ENCODE results near the gene DEFB112. TPM values are rescaled to one million over a fixed set of nuclear protein-coding genes. Genes with fewer than 3 reads are reported as not detected.

DEFB112 gene
- total and polyA plus RNA-seq, 2 donors from 2014 or later = not detected

- no peak within 1 kb of the TSS for H3K4me3 ChIP-seq (ENCODE audit: low read length in 3 of 3)
- TF ChIP-seq CTCF (IDR thresholded peaks at IDR 0.05; ENCODE audit: borderline replicate concordance, extremely low read depth, insufficient read depth) = no peak
- H3K9me3 ChIP-seq (ENCODE audit: control insufficient read depth in 2 of 3, insufficient read depth in 1 of 3, low read length in 3 of 3) = no peaks in the 10 kb centered on the region
- H3K9ac ChIP-seq (ENCODE audit: low read length in 3 of 3) = no peak within 1 kb of the TSS
- no peaks in the 10 kb centered on the region for H3K27me3 ChIP-seq (ENCODE audit: control insufficient read depth, insufficient read depth, low read length)
- no peaks in the 10 kb centered on the region for H3K36me3 ChIP-seq (ENCODE audit: control insufficient read depth in 2 of 3, insufficient read depth in 3 of 3, low read length in 3 of 3)
- intact Hi-C loops (cut with DNase I) = no loop called here
- no peak for FAIRE-seq
- H3K27ac ChIP-seq (ENCODE audit: low read depth in 2 of 2, low read length in 2 of 2) = no peak within 1 kb of the TSS
- no peaks in the 10 kb centered on the region for H3K4me1 ChIP-seq (ENCODE audit: control insufficient read depth in 2 of 3, insufficient read depth in 2 of 3, low read depth in 1 of 3, low read length in 3 of 3)
- DNase-seq = no peak
Observed at GRCh38 chr6:50021894-50022293, 27.8 kb downstream of the DEFB112 start, which contains the start of gene DEFB110. TSS of gene DEFB110 (minus strand) at chr6:50021994. CDS start at chr6:50021935, 59 bp downstream.

- intact Hi-C loops (cut with DNase I) = no loop called here
- FAIRE-seq = no peak
Observed at GRCh38 chr6:50007819-50008218, 41.9 kb downstream of the DEFB112 start.

GRCh38 chr6:50003139-50003538 is 46.6 kb downstream of the DEFB112 start:
- Histone ChIP-seq H3K27me3 (ENCODE audit: control insufficient read depth, insufficient read depth, low read length) (no peaks in the 10 kb centered on the region), H3K9ac (ENCODE audit: low read length in 3 of 3) (no peak overlapping the region), H3K4me1 (ENCODE audit: control insufficient read depth in 2 of 3, insufficient read depth in 2 of 3, low read depth in 1 of 3, low read length in 3 of 3) (no peaks in the 10 kb centered on the region), H3K4me3 (ENCODE audit: low read length in 3 of 3) (no peak overlapping the region), H3K9me3 (ENCODE audit: control insufficient read depth in 2 of 3, insufficient read depth in 1 of 3, low read length in 3 of 3) (no peaks in the 10 kb centered on the region), H3K27ac (ENCODE audit: low read depth in 2 of 2, low read length in 2 of 2) (no peak overlapping the region), H3K36me3 (ENCODE audit: control insufficient read depth in 2 of 3, insufficient read depth in 3 of 3, low read length in 3 of 3) (no peaks in the 10 kb centered on the region)
- no peak for FAIRE-seq
- intact Hi-C loops (cut with DNase I) = no loop called here
- DNase-seq = no peak
- TF ChIP-seq CTCF (IDR thresholded peaks at IDR 0.05; ENCODE audit: borderline replicate concordance, extremely low read depth, insufficient read depth) = no peak

More at GRCh38 chr6:50007819-50008218, 41.9 kb downstream of the DEFB112 start:
- no peak for DNase-seq
- Histone ChIP-seq H3K27ac (ENCODE audit: low read depth in 2 of 2, low read length in 2 of 2) (no peak overlapping the region), H3K27me3 (ENCODE audit: control insufficient read depth, insufficient read depth, low read length) (no peaks in the 10 kb centered on the region), H3K4me1 (ENCODE audit: control insufficient read depth in 2 of 3, insufficient read depth in 2 of 3, low read depth in 1 of 3, low read length in 3 of 3) (no peaks in the 10 kb centered on the region), H3K4me3 (ENCODE audit: low read length in 3 of 3) (no peak overlapping the region), H3K9me3 (ENCODE audit: control insufficient read depth in 2 of 3, insufficient read depth in 1 of 3, low read length in 3 of 3) (no peaks in the 10 kb centered on the region), H3K36me3 (ENCODE audit: control insufficient read depth in 2 of 3, insufficient read depth in 3 of 3, low read length in 3 of 3) (no peaks in the 10 kb centered on the region), H3K9ac (ENCODE audit: low read length in 3 of 3) (no peak overlapping the region)
- TF ChIP-seq CTCF (IDR thresholded peaks at IDR 0.05; ENCODE audit: borderline replicate concordance, extremely low read depth, insufficient read depth) = no peak

- H3K9me3 ChIP-seq (ENCODE audit: control insufficient read depth in 2 of 3, insufficient read depth in 1 of 3, low read length in 3 of 3) = no peaks in the 10 kb centered on the region
- no peaks in the 10 kb centered on the region for H3K27me3 ChIP-seq (ENCODE audit: control insufficient read depth, insufficient read depth, low read length)
- FAIRE-seq (no peak), DNase-seq (no peak)
- intact Hi-C loops (cut with DNase I) = no loop called here
- H3K9ac ChIP-seq (ENCODE audit: low read length in 3 of 3) = no peak overlapping the region
- no peaks in the 10 kb centered on the region for H3K36me3 ChIP-seq (ENCODE audit: control insufficient read depth in 2 of 3, insufficient read depth in 3 of 3, low read length in 3 of 3)
- no peak overlapping the region for H3K4me3 ChIP-seq (ENCODE audit: low read length in 3 of 3)
- H3K4me1 ChIP-seq (ENCODE audit: control insufficient read depth in 2 of 3, insufficient read depth in 2 of 3, low read depth in 1 of 3, low read length in 3 of 3) = no peaks in the 10 kb centered on the region
- H3K27ac ChIP-seq (ENCODE audit: low read depth in 2 of 2, low read length in 2 of 2) = no peak overlapping the region
- TF ChIP-seq CTCF (IDR thresholded peaks at IDR 0.05; ENCODE audit: borderline replicate concordance, extremely low read depth, insufficient read depth) = no peak
Observed at GRCh38 chr6:49995278-49995677, 54.5 kb downstream of the DEFB112 start.
